SK-N-SH treated with all-trans-retinoic acid at 6 μM for 48 hours (cell line): ENCODE measurements around the gene SLC22A23.

ENCODE experiments used
- ATAC-seq: fragments of 200-7000 bp; cut with Tn5 transposase; 3 replicates; pipeline ENCODE4 v1.9.1; 2020; ENCODE audit warnings: mild to moderate bottlenecking, moderate library complexity
- ARNTL ChIP-seq: fragments of 450-650 bp; formaldehyde crosslinking; IDR thresholded peaks from 2 replicates; pipeline ENCODE4 v1.5.0; 2020; ENCODE audit warnings: low read depth, mild to moderate bottlenecking, moderate library complexity, borderline replicate concordance
- BACH2 ChIP-seq: fragments of 250-450 bp; sonication (Bioruptor Pico); IDR thresholded peaks from 2 replicates; pipeline ENCODE4 v1.9.0; 2021; ENCODE audit warnings: mild to moderate bottlenecking, borderline replicate concordance
- CSDC2 ChIP-seq: fragments of 250-450 bp; sonication (Bioruptor Pico); IDR thresholded peaks from 2 replicates; pipeline ENCODE4 v1.5.0; 2020; ENCODE audit warnings: mild to moderate bottlenecking, moderate library complexity
- ESRRG ChIP-seq: fragments of 250-450 bp; sonication (Bioruptor Pico); IDR thresholded peaks from 2 replicates; pipeline ENCODE4 v1.6.1; 2021; ENCODE audit warnings: mild to moderate bottlenecking
- GLIS3 ChIP-seq: fragments of 250-450 bp; sonication (Bioruptor Pico); IDR thresholded peaks from 2 replicates; pipeline ENCODE4 v1.5.0; 2020; ENCODE audit warnings: mild to moderate bottlenecking, moderate library complexity
- ISL1 ChIP-seq: fragments of 250-450 bp; sonication (Bioruptor Pico); IDR thresholded peaks from 2 replicates; pipeline ENCODE4 v2.1.2; 2022; ENCODE audit warnings: mild to moderate bottlenecking, moderate library complexity
- OSR1 ChIP-seq: fragments of 250-450 bp; sonication (Bioruptor Pico); IDR thresholded peaks from 2 replicates; pipeline ENCODE4 v1.8.0; 2022; ENCODE audit warnings: moderate library complexity, mild to moderate bottlenecking, inconsistent platforms
- PPARA ChIP-seq: fragments of 250-450 bp; sonication (Bioruptor Pico); IDR thresholded peaks from 2 replicates; pipeline ENCODE4 v1.5.0; 2020; ENCODE audit warnings: mild to moderate bottlenecking, borderline replicate concordance
- RARB ChIP-seq: fragments of 250-450 bp; sonication (Bioruptor Pico); IDR thresholded peaks from 2 replicates; pipeline ENCODE4 v1.8.0; 2021; ENCODE audit warnings: mild to moderate bottlenecking, moderate library complexity
- SNAI2 ChIP-seq: fragments of 250-450 bp; sonication (Bioruptor Pico); IDR thresholded peaks from 2 replicates; pipeline ENCODE4 v1.5.0; 2020; ENCODE audit warnings: mild to moderate bottlenecking, moderate library complexity
- TCF4 ChIP-seq: fragments of 250-450 bp; sonication (Bioruptor Pico); IDR thresholded peaks from 2 replicates; pipeline ENCODE4 v1.8.0; 2021; ENCODE audit warnings: mild to moderate bottlenecking, moderate library complexity, borderline replicate concordance
- TOX ChIP-seq: fragments of 250-450 bp; sonication (Bioruptor Pico); IDR thresholded peaks from 2 replicates; pipeline ENCODE4 v1.8.0; 2021; ENCODE audit warnings: mild to moderate bottlenecking, moderate library complexity, borderline replicate concordance
- ZC3H10 ChIP-seq: fragments of 250-450 bp; sonication (Bioruptor Pico); IDR thresholded peaks from 2 replicates; pipeline ENCODE4 v1.5.1; 2021; ENCODE audit warnings: mild to moderate bottlenecking, moderate library complexity
- ZFP3 ChIP-seq: fragments of 250-450 bp; sonication (Bioruptor Pico); IDR thresholded peaks from 2 replicates; pipeline ENCODE4 v1.5.0; 2020; ENCODE audit warnings: mild to moderate bottlenecking, moderate library complexity
- ZFP30 ChIP-seq: fragments of 450-650 bp; formaldehyde crosslinking; IDR thresholded peaks from 2 replicates; pipeline ENCODE4 v1.5.0; 2022; ENCODE audit warnings: mild to moderate bottlenecking, moderate library complexity
- ZNF565 ChIP-seq: fragments of 450-650 bp; formaldehyde crosslinking; conservative IDR thresholded peaks from 2 replicates; pipeline ENCODE4 v1.5.0; 2020; ENCODE audit warnings: low read depth, mild to moderate bottlenecking, moderate library complexity
- ZNF70 ChIP-seq: fragments of 450-650 bp; formaldehyde crosslinking; IDR thresholded peaks from 2 replicates; pipeline ENCODE4 v1.5.0; 2020; ENCODE audit warnings: mild to moderate bottlenecking, moderate library complexity
- ZNF8 ChIP-seq: fragments of 450-650 bp; formaldehyde crosslinking; IDR thresholded peaks from 2 replicates; pipeline ENCODE4 v1.5.0; 2020; ENCODE audit warnings: mild to moderate bottlenecking, moderate library complexity
- TF ChIP-seq, protein P1 (sequence below): fragments of 250-450 bp; sonication (Bioruptor Pico); IDR thresholded peaks from 2 replicates; pipeline ENCODE4 v1.5.1; 2021; ENCODE audit warnings: mild to moderate bottlenecking, moderate library complexity
- TF ChIP-seq, protein P2 (sequence below): fragments of 250-450 bp; sonication (Bioruptor Pico); IDR thresholded peaks from 2 replicates; pipeline ENCODE4 v1.5.0; 2020; ENCODE audit warnings: mild to moderate bottlenecking, moderate library complexity
- TF ChIP-seq, protein P3 (sequence below): fragments of 250-450 bp; sonication (Bioruptor Pico); IDR thresholded peaks from 2 replicates; pipeline ENCODE4 v1.8.0; 2020; ENCODE audit warnings: mild to moderate bottlenecking, moderate library complexity, borderline replicate concordance
- TF ChIP-seq, protein P4 (sequence below): fragments of 250-450 bp; sonication (Bioruptor Pico); IDR thresholded peaks from 2 replicates; pipeline ENCODE4 v1.5.1; 2020; ENCODE audit warnings: low read depth, mild to moderate bottlenecking, moderate library complexity

The SLC22A23 gene

DNA sequence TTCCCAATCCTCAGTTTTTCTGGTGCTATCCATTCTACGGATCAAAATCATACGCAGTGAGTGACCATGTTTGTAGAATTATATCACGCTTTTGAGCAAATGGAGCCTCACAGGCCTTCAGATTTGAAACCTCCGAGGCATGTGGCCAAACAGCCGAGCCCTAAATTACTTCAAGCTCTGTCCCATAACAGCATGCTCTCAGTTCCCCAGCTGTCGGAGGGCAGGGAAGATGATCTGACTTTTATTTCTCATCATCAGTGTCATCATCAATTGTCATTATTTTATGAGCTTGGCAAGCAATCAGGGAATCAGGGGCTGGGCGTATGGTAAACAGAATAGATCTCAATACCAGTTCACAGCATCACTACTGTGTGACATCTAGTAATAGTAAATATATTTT is 124.9 kb downstream of the SLC22A23 start:
- TF ChIP-seq BACH2 (CRISPR knock-in tag) (no peak), ZFP3 (no peak), PPARA (CRISPR knock-in tag) (no peak), ZC3H10 (no peak), ARNTL (CRISPR knock-in tag) (no peak), ZNF565 (no peak), GLIS3 (no peak), ISL1 (no peak), CSDC2 (no peak), OSR1 (CRISPR knock-in tag) (no peak), ZNF8 (CRISPR knock-in tag) (no peak)
- TF ChIP-seq, protein P1, sequence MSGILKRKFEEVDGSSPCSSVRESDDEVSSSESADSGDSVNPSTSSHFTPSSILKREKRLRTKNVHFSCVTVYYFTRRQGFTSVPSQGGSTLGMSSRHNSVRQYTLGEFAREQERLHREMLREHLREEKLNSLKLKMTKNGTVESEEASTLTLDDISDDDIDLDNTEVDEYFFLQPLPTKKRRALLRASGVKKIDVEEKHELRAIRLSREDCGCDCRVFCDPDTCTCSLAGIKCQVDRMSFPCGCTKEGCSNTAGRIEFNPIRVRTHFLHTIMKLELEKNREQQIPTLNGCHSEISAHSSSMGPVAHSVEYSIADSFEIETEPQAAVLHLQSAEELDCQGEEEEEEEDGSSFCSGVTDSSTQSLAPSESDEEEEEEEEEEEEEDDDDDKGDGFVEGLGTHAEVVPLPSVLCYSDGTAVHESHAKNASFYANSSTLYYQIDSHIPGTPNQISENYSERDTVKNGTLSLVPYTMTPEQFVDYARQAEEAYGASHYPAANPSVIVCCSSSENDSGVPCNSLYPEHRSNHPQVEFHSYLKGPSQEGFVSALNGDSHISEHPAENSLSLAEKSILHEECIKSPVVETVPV (CRISPR knock-in tag) = no peak
- TF ChIP-seq, protein P2, sequence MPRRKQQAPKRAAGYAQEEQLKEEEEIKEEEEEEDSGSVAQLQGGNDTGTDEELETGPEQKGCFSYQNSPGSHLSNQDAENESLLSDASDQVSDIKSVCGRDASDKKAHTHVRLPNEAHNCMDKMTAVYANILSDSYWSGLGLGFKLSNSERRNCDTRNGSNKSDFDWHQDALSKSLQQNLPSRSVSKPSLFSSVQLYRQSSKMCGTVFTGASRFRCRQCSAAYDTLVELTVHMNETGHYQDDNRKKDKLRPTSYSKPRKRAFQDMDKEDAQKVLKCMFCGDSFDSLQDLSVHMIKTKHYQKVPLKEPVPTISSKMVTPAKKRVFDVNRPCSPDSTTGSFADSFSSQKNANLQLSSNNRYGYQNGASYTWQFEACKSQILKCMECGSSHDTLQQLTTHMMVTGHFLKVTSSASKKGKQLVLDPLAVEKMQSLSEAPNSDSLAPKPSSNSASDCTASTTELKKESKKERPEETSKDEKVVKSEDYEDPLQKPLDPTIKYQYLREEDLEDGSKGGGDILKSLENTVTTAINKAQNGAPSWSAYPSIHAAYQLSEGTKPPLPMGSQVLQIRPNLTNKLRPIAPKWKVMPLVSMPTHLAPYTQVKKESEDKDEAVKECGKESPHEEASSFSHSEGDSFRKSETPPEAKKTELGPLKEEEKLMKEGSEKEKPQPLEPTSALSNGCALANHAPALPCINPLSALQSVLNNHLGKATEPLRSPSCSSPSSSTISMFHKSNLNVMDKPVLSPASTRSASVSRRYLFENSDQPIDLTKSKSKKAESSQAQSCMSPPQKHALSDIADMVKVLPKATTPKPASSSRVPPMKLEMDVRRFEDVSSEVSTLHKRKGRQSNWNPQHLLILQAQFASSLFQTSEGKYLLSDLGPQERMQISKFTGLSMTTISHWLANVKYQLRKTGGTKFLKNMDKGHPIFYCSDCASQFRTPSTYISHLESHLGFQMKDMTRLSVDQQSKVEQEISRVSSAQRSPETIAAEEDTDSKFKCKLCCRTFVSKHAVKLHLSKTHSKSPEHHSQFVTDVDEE = no peak
- no peak for ATAC-seq

DNA sequence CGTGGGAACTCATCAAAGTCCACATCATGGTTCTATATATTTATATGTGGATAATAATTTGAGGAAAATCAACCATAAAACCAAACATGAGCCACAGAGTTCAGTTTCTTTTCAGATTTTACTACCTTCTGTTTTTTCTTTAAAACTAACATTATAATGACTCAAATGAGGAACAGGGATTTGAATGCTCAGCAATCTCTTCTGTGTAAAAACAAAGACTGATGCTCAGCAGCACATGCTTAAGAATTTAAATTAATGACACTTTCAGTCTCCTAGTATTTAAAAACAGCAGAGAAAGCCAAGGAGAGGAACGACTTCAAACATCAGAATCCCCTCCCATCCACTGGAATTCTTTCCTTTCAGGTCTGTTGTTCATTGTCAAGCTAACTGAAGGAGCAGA is 125.4 kb downstream of the SLC22A23 start:
- ATAC-seq = no peak
- TF ChIP-seq PPARA (CRISPR knock-in tag) (no peak), ZNF70 (no peak), ZFP3 (no peak), CSDC2 (no peak), TOX (no peak), TCF4 (CRISPR knock-in tag) (no peak), ZC3H10 (no peak), SNAI2 (no peak), RARB (no peak)

DNA sequence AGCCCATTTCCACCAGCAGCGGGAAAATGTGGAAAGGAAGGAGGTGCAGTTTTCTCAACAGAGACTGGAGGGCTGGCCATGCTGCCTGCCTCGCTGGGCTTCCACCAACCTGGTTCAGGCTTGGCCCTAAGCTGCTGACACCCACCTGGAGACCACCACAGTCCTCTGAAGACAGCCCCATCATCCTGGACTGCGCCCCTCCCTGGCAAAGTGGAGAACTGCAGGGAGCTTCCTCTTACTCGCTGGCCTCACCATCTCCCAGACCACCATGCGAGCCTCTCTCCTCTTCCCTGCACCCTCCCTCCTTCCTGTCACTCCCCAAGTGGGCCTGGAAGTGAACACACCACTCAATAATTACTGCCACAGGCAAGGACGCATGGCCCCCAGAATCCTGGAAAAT is 126.7 kb downstream of the SLC22A23 start:
- TF ChIP-seq, protein P3, sequence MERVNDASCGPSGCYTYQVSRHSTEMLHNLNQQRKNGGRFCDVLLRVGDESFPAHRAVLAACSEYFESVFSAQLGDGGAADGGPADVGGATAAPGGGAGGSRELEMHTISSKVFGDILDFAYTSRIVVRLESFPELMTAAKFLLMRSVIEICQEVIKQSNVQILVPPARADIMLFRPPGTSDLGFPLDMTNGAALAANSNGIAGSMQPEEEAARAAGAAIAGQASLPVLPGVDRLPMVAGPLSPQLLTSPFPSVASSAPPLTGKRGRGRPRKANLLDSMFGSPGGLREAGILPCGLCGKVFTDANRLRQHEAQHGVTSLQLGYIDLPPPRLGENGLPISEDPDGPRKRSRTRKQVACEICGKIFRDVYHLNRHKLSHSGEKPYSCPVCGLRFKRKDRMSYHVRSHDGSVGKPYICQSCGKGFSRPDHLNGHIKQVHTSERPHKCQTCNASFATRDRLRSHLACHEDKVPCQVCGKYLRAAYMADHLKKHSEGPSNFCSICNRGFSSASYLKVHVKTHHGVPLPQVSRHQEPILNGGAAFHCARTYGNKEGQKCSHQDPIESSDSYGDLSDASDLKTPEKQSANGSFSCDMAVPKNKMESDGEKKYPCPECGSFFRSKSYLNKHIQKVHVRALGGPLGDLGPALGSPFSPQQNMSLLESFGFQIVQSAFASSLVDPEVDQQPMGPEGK = no peak
- TF ChIP-seq ESRRG (CRISPR knock-in tag) (no peak), ZNF70 (no peak), ZC3H10 (no peak), ZNF565 (no peak), ZNF8 (CRISPR knock-in tag) (no peak), TCF4 (CRISPR knock-in tag) (no peak), BACH2 (CRISPR knock-in tag) (no peak), SNAI2 (no peak), GLIS3 (no peak), PPARA (CRISPR knock-in tag) (no peak), ZFP30 (CRISPR knock-in tag) (no peak), ZFP3 (no peak), RARB (no peak), CSDC2 (no peak), ARNTL (CRISPR knock-in tag) (no peak)
- TF ChIP-seq, protein P4, sequence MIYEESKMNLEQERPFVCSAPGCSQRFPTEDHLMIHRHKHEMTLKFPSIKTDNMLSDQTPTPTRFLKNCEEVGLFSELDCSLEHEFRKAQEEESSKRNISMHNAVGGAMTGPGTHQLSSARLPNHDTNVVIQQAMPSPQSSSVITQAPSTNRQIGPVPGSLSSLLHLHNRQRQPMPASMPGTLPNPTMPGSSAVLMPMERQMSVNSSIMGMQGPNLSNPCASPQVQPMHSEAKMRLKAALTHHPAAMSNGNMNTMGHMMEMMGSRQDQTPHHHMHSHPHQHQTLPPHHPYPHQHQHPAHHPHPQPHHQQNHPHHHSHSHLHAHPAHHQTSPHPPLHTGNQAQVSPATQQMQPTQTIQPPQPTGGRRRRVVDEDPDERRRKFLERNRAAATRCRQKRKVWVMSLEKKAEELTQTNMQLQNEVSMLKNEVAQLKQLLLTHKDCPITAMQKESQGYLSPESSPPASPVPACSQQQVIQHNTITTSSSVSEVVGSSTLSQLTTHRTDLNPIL = no peak
- TF ChIP-seq, protein P1 (CRISPR knock-in tag) = no peak

More for the DNA sequence above, 126.7 kb downstream of the SLC22A23 start:
- ATAC-seq = no peak
